ENCODE data around the gene PLCL1.

DNA sequence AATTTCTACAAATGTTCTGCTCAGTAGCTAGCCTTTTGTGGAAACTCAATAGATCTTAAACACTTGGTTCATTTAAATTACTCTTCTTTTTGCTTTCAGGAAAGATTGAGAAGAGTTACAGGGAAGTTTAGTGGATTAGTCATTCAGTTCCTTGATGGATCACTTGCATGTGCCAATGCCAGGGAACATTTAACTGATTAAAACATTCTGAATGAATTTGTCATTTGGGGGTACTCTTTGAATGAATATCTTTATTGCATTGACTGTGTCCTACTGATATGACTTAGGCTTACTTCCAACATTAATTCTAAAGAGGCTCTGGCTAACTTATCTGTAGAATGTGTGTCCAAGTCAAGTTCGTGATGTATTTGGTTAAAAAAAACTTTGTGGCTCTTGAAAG, 199.8 kb downstream of the PLCL1 start:
- TF ChIP-seq, protein P1, sequence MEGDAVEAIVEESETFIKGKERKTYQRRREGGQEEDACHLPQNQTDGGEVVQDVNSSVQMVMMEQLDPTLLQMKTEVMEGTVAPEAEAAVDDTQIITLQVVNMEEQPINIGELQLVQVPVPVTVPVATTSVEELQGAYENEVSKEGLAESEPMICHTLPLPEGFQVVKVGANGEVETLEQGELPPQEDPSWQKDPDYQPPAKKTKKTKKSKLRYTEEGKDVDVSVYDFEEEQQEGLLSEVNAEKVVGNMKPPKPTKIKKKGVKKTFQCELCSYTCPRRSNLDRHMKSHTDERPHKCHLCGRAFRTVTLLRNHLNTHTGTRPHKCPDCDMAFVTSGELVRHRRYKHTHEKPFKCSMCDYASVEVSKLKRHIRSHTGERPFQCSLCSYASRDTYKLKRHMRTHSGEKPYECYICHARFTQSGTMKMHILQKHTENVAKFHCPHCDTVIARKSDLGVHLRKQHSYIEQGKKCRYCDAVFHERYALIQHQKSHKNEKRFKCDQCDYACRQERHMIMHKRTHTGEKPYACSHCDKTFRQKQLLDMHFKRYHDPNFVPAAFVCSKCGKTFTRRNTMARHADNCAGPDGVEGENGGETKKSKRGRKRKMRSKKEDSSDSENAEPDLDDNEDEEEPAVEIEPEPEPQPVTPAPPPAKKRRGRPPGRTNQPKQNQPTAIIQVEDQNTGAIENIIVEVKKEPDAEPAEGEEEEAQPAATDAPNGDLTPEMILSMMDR (IDR thresholded peaks at IDR 0.05; ENCODE audit: low read depth, low read length), result no peak
- TF ChIP-seq, protein P2, sequence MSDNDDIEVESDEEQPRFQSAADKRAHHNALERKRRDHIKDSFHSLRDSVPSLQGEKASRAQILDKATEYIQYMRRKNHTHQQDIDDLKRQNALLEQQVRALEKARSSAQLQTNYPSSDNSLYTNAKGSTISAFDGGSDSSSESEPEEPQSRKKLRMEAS (IDR thresholded peaks at IDR 0.05; ENCODE audit: low read depth, low read length), result no peak
- no peak for TF ChIP-seq POLR2A (IDR thresholded peaks at IDR 0.05; ENCODE audit: extremely low read depth, insufficient read length)
